GM20000 (cell line): ENCODE results near the gene VAMP7.
"Not testable (repeated sequence)": the region's sequence is repeated elsewhere in the genome, so short reads cannot be mapped to it uniquely, and the experiment has no call there.

Source experiments
- DNase-seq: peaks from one replicate; pipeline ENCODE4 v3.0.0; 2012; ENCODE audit warnings: low spot score
- CTCF ChIP-seq: IDR thresholded peaks from 2 replicates; pipeline ENCODE4 v1.5.1; 2012; ENCODE audit warnings: mild to moderate bottlenecking, control low read depth; ENCODE audit errors: extremely low read depth, missing control alignments

Gene VAMP7

DNA sequence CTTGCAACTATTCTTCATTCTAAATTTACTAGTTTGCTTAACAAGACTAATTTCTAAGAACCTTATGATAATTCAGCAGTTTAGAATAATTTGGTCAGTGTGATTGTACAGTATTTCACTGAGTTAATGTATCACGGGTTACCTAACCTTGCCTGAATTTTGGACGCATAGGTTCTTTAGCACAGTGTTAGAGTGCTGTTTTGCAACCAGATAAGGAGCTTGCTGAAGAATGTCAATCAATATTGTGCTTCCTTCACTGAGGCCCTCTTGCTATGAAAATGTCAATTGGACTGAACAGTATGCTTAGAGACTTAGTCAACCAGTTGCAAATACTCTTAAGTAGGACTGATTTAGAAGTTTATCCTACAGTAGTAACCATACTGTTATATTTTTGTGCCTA, 19.6 kb downstream of the VAMP7 start:
- no peak for TF ChIP-seq CTCF
- no peak for DNase-seq

DNA sequence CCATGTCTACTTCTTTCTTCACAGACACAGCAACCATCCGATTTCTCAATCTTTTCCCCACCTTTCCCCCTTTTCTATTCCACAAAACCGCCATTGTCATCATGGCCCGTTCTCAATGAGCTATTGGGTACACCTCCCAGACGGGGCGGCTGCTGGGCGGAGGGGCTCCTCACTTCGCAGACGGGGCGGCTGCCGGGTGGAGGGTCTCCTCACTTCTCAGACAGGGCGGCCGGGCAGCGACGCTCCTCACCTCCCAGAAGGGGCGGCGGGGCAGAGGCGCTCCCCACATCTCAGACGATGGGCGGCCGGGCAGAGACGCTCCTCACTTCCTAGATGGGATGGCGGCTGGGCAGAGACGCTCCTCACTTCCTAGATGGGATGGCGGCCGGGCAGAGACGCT, 26.5 kb downstream of the VAMP7 start:
- not testable (repeated sequence) for DNase-seq

DNA sequence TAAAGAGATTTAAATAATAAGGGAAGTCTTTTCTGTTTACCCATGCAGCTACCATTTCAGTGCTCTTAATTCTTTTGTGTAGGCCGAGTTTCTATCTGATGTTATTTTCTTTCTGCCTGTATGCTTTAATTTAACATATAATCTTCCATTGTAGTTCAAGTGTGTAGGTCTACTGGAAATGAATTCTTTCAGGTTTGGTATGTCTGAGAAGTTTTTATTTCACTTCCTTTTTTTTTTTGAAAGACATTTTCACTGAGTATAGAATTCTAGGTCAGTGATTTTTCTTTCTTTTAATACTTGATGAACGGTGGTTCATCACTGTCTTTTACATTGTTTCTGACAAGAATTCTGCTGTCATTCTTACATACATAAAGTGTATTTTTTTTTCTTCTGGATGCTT, 42.1 kb downstream of the VAMP7 start:
- TF ChIP-seq CTCF = no peak
- no peak for DNase-seq

GRCh38 chrX:155930852-155931618, 49.9 kb downstream of the VAMP7 start:
- DNase-seq = not testable (repeated sequence)

DNA sequence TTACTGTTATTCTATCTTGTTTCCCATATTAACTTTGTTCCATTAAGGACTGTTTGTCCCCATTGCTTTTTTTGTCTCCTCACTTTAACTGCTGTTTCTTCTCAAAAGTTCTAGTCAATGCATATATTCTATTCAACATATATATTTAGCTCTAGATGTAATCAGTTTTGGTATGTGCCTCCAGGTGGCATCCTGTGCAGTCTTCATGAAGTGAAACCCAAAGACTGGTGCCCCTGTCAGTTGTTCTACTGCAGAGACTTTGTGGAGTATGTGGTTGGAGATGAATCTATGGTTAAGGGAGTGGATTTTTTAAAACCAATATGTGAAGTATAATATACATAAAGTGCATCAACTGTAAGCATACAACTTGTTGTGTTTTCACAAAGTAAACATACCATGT, 57.0 kb downstream of the VAMP7 start:
- TF ChIP-seq CTCF = no peak
- no peak for DNase-seq

DNA sequence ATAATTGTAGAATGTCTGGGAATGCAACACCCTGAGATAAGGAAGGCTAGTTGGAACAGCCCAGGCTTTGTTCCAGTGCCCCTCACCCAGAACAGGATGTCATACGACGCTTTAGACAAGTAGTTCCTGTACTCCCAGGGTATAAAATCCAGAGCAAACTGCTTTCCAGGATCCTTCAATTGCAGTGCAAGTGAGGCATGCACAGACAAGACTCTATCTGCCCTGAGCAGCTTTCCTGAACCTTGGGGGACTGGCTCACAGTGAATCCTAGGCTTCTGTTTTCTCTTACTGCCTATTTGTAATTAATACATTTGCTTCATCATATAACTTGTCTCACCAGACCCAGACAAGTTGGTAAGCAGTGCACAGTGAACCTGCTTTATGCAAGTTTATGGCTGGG, 68.0 kb downstream of the VAMP7 start:
- no peak for DNase-seq
- no peak for TF ChIP-seq CTCF

GRCh38 chrX:155951237-155951789, 70.2 kb downstream of the VAMP7 start:
- TF ChIP-seq CTCF = no peak
- DNase-seq = no peak

- DNase-seq = no peak
Observed at GRCh38 chrX:155953055-155953454, 71.9 kb downstream of the VAMP7 start.

More at GRCh38 chrX:155953055-155953454, 71.9 kb downstream of the VAMP7 start:
- no peak for TF ChIP-seq CTCF
